ENCODE data around the gene NUBPL.

Gene NUBPL

DNA sequence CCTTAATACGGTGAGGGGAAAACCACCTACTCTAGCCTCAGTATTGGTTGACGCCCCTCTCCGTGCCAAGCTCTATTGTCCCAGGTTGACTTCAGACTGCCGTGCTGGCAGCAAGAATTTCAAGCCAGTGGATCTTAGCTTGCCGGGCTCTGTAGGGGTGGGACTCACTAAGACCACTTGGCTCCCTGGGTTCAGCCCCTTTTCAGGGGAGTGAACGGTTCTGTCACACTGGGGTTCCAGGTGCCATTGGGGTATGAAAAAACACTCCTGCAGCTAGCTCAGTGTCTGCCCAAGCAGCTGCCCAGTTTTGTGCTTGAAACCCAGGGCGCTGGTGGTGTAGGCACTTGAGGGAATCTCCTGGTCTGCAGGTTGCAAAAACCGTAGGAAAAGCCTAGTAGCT lies 107.1 kb downstream of the NUBPL start:
- no peaks in the 10 kb centered on the region for H3K4me1 Mint-ChIP-seq (ENCODE audit: low read depth)
- DNase-seq (ENCODE audit: low spot score): no peak
- peaks cover 30% of the 10 kb centered on the region for H3K9me3 Mint-ChIP-seq
- no peak overlapping the region for H3K27ac Mint-ChIP-seq
- H3K4me3 Mint-ChIP-seq: no peak overlapping the region
- no peaks in the 10 kb centered on the region for H3K27me3 Mint-ChIP-seq (ENCODE audit: low read depth)
- no peaks in the 10 kb centered on the region for H3K36me3 Mint-ChIP-seq (ENCODE audit: low read depth)

DNA sequence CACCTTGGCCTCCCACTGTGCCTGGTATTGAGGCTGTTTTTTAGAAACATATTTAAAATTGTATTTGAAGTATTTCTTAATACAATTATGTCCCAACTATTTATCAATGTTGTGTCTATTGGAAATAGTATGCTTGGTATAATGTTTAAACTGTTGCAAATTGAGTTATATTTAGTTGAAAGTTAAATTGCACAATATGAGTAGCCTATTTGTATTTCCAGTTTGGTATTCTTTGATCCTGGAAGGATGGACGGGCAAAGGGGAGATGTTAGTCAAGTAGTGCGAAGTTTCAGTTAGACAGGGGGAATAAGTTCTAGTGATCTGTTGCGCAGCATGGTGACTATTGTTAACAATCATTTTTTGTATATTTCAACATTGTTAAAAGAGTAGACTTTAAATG lies 111.5 kb downstream of the NUBPL start:
- DNase-seq (ENCODE audit: low spot score): no peak
- H3K36me3 Mint-ChIP-seq (ENCODE audit: low read depth): no peaks in the 10 kb centered on the region
- H3K4me1 Mint-ChIP-seq (ENCODE audit: low read depth): no peaks in the 10 kb centered on the region
- H3K9me3 Mint-ChIP-seq: peaks cover 3% of the 10 kb centered on the region
- H3K27me3 Mint-ChIP-seq (ENCODE audit: low read depth): no peaks in the 10 kb centered on the region
- H3K4me3 Mint-ChIP-seq: no peak overlapping the region
- no peak overlapping the region for H3K27ac Mint-ChIP-seq

DNA sequence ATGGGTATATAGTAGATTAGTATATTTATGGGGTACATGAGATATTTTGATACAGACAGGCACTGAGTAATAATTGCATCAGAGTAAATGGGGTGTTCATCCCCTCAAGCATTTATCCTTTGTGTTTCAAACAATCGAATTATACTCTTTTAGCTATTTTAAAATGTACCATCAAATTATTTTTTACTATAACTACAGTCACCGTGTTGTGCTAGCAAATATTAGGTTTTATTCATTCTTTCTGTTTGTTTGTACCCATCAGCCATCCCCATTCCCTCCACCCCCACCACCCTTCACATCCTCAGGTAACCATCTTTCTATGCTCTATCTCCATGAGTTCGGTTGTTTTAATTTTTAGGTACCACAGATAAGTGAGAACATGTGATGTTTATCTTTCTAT lies 115.8 kb downstream of the NUBPL start:
- H3K4me3 Mint-ChIP-seq: no peak overlapping the region
- no peaks in the 10 kb centered on the region for H3K27me3 Mint-ChIP-seq (ENCODE audit: low read depth)
- no peaks in the 10 kb centered on the region for H3K36me3 Mint-ChIP-seq (ENCODE audit: low read depth)

DNA sequence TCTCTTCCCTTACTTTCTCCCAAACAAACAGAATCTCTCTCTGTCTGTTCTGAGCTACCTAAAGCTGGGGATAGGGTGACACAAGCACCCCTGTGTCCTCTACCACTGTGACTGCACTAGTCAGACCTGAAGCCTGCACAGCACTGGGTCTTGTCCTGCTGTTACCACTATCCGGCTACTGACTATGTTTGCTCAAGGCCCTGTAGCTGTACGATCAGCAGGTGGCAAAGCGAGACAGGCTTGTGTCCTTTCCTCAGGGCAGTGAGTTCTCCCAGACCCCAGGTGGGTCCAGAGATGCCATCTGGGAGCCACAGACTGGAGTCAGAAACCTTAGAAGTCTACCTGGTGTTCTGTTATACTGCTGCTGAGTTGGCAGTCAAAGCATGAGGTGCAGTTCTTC lies 116.4 kb downstream of the NUBPL start:
- no peaks in the 10 kb centered on the region for H3K36me3 Mint-ChIP-seq (ENCODE audit: low read depth)

More for the DNA sequence above, 115.8 kb downstream of the NUBPL start:
- DNase-seq (ENCODE audit: low spot score): no peak
- H3K4me1 Mint-ChIP-seq (ENCODE audit: low read depth): no peaks in the 10 kb centered on the region
- H3K9me3 Mint-ChIP-seq: peaks cover 3% of the 10 kb centered on the region
- no peak overlapping the region for H3K27ac Mint-ChIP-seq

DNA sequence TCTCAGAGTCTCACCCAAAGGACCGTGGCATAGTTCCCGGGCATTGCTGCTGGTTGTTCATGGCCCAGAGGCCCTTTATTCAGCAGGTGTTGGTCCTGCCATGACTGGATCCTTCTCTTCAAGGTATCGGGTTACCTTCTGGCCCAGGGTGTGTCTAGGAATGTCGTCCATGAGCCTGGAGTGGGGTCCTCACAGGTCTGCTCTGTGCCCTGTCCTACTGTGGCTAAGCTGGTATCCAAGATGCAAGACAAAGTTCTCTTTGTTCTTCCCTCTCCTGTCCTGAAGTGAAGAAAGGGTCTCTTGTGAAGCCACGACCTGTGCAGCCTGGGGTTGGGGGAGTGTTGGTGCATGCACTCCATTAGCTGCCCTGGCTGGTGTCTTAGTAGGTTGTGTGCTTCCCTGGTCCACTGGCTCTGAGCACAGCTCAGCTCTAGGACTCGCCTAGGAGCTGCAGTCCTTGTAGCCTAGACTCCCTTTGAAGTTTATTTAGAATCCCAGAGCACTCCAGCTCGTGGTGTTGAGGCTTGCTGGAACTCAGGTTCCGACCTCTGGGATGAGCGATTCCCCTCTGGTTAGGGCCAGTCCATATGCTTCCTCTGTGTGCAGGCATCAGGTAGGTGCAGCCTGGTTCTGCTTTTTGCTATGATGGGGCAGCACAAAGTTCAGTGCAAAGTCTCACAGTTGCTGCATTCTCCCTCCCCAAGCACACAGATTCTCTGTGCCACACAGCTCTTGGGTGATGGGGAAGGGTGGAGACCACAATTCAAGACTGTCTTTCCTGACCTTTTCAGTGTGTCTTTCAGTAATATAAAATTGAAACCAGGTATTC lies 117.4 kb downstream of the NUBPL start:
- Mint-ChIP-seq H3K27ac (no peak overlapping the region), H3K4me3 (no peak overlapping the region), H3K9me3 (peaks cover 8% of the 10 kb centered on the region), H3K36me3 (ENCODE audit: low read depth) (no peaks in the 10 kb centered on the region), H3K27me3 (ENCODE audit: low read depth) (no peaks in the 10 kb centered on the region), H3K4me1 (ENCODE audit: low read depth) (no peaks in the 10 kb centered on the region)
- DNase-seq (ENCODE audit: low spot score): no peak

More for the DNA sequence above, 116.4 kb downstream of the NUBPL start:
- DNase-seq (ENCODE audit: low spot score): no peak
- H3K9me3 Mint-ChIP-seq: peaks cover 6% of the 10 kb centered on the region
- H3K4me1 Mint-ChIP-seq (ENCODE audit: low read depth): no peaks in the 10 kb centered on the region
- no peak overlapping the region for H3K27ac Mint-ChIP-seq
- no peaks in the 10 kb centered on the region for H3K27me3 Mint-ChIP-seq (ENCODE audit: low read depth)
- no peak overlapping the region for H3K4me3 Mint-ChIP-seq

DNA sequence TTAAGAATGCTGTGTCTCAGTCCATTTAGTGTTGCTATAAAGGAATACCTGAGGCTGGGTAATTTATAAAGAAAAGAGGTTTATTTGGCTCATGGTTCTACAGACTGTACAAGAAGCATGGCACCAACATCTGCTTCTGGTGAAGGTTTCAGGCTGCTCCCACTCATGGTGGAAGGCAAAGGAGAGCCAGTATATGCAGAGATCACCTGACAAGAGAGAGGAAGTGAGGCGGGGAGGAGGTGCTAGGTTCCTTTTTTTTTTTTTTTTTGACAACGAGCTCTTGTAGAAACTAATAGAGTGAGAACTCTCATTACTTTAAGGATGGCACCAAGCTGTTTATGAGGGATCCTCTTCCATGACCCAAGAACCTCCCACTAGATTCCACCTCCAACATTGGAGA lies 121.6 kb downstream of the NUBPL start:
- Mint-ChIP-seq H3K27ac (no peak overlapping the region), H3K36me3 (ENCODE audit: low read depth) (no peaks in the 10 kb centered on the region), H3K27me3 (ENCODE audit: low read depth) (no peaks in the 10 kb centered on the region), H3K4me3 (no peak overlapping the region), H3K9me3 (peaks cover 14% of the 10 kb centered on the region), H3K4me1 (ENCODE audit: low read depth) (no peaks in the 10 kb centered on the region)
- no peak for DNase-seq (ENCODE audit: low spot score)

DNA sequence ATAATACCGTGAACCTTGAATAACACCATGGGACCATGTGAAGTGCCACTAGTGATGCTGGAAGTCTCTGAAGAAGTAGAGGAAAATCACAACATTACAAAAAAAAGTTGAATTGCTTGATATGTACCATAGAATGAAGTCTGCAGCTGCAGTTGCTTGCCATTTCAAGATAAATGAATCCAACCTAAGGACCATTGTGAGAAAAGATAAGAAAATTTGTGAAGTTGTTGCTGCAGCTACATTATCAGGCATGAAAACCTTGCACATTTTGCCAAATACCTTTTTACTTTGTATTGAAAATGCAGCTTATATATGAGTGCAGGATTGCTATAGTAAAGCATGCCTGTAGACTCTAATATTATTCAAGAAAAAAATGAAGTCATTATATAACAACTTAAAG lies 126.5 kb downstream of the NUBPL start:
- Mint-ChIP-seq H3K27ac (no peak overlapping the region), H3K27me3 (ENCODE audit: low read depth) (no peaks in the 10 kb centered on the region), H3K9me3 (peaks cover 10% of the 10 kb centered on the region), H3K36me3 (ENCODE audit: low read depth) (no peaks in the 10 kb centered on the region), H3K4me3 (no peak overlapping the region), H3K4me1 (ENCODE audit: low read depth) (no peaks in the 10 kb centered on the region)
- no peak for DNase-seq (ENCODE audit: low spot score)

DNA sequence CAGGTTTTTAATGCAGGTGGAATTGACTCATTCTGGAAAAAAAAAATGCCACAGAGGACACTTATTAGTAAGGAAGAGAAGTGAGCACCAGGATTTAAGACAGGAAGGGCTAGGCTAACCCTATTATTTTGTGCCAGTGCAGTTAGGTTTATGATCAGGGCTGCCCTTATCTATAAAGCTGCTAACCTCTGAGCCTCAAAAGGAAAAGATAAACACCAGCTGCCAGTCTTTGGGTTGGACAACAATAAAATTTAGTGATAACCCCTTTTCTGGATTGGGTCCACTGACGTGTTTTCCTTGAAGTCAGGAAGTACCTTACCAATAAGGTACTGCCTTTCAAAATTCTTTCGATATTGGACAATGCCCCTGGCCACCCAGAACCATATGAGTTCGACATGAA lies 128.9 kb downstream of the NUBPL start:
- Mint-ChIP-seq H3K36me3 (ENCODE audit: low read depth) (no peaks in the 10 kb centered on the region), H3K27ac (no peak overlapping the region), H3K4me3 (no peak overlapping the region), H3K27me3 (ENCODE audit: low read depth) (no peaks in the 10 kb centered on the region), H3K4me1 (ENCODE audit: low read depth) (no peaks in the 10 kb centered on the region), H3K9me3 (no peaks in the 10 kb centered on the region)
- DNase-seq (ENCODE audit: low spot score): no peak

DNA sequence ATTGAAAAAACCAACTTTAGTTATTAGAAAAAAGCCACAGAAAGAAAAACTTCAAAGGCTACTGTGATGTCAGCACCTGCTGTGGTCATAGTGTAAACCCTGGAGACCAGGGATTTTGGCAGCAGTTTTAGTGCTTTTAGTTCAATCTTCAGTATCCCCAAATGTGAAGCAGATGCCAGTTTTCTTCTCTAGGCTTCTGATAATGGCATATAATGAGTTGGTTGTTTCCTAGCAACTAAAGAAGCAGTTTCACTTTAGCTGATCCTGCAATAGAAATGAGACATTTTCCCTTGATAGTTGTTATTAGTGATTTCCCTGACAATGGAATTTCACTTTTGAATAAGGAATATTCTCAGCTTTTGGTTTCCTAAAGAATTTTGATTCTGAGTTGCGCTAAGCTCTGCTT lies 131.2 kb downstream of the NUBPL start:
- no peak overlapping the region for H3K27ac Mint-ChIP-seq
- H3K9me3 Mint-ChIP-seq: no peaks in the 10 kb centered on the region
- H3K4me1 Mint-ChIP-seq (ENCODE audit: low read depth): no peaks in the 10 kb centered on the region
- no peaks in the 10 kb centered on the region for H3K27me3 Mint-ChIP-seq (ENCODE audit: low read depth)
- no peak overlapping the region for H3K4me3 Mint-ChIP-seq
- no peak for DNase-seq (ENCODE audit: low spot score)
- H3K36me3 Mint-ChIP-seq (ENCODE audit: low read depth): no peaks in the 10 kb centered on the region

DNA sequence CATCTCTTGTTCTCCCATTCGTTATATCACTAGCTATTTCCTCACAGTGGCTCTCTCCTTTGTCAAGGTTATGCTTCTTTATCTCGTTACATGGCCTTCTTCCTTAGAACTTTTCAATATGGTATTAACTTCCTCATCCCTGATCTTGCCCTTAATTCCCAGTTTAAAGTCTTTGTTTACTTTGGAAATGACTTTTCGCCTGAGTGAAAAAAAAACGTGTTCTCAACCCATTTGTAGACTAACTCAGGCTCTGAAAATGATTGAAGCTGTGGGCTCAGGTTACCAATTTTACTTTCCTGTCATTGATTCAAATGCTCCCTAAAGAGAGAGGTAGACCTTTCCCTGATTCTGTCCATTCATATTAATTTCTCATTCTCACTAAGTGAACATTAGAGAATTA lies 135.2 kb downstream of the NUBPL start:
- no peaks in the 10 kb centered on the region for H3K9me3 Mint-ChIP-seq
- no peaks in the 10 kb centered on the region for H3K27me3 Mint-ChIP-seq (ENCODE audit: low read depth)
- no peak for DNase-seq (ENCODE audit: low spot score)
- H3K27ac Mint-ChIP-seq: no peak overlapping the region
- no peak overlapping the region for H3K4me3 Mint-ChIP-seq
- no peaks in the 10 kb centered on the region for H3K4me1 Mint-ChIP-seq (ENCODE audit: low read depth)
- no peaks in the 10 kb centered on the region for H3K36me3 Mint-ChIP-seq (ENCODE audit: low read depth)

DNA sequence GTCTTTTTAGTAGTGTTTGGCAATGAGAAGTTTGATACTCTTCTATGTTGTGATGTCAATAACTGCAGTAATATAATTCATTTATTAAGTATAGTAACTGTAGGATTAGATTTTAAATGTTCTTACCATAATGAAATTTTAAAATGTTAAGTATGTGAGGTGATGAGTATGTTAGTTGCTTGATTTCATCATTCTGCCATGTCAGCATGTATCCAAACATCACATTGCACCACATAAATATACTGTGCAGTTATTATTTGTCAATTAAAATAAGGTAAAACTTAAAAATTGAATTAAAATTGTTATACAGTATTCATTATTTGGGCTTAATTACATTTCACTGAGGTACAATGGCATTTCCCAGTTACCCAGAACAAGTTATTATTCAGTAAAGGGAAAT lies 138.6 kb downstream of the NUBPL start:
- H3K36me3 Mint-ChIP-seq (ENCODE audit: low read depth): peaks cover 5% of the 10 kb centered on the region

DNA sequence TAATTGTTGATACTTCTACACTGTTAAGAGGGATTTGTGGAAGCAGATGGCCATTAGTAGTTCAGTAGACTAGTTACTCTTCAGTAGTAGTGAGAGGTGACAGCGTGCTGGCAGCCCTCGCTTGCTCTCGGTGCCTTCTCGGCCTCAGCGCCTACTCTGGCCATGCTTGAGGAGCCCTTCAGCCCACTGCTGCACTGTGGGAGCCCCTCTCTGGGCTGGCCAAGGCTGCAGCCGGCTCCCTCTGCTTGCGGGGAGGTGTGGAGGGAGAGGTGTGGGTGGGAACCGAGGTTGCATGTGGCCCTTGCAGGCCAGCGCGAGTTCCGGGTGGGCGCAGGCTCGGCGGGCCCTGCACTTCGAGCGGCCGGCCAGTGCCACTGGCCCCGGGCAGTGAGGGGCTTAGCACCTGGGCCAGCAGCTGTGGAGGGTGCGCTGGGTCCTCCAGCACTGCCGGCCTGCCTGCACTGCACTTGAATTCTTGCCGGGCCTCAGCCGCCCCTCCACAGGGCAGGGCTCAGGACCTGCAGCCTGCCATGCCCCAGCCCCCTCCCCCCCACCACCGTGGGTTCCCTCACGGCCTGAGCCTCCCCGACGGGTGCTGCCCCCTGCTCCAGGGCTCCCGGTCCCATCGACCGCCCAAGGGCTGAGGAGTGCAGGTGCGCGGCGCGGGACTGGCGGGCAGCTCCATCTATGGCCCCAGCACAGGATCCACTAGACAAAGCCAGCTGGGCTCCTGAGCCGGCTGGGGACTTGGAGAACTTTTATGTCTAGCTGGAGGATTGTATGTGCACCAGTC lies 139.3 kb downstream of the NUBPL start:
- H3K27me3 Mint-ChIP-seq (ENCODE audit: low read depth): no peaks in the 10 kb centered on the region
- H3K27ac Mint-ChIP-seq: no peak overlapping the region
- no peaks in the 10 kb centered on the region for H3K4me1 Mint-ChIP-seq (ENCODE audit: low read depth)
- H3K4me3 Mint-ChIP-seq: no peak overlapping the region
- H3K9me3 Mint-ChIP-seq: peaks cover 13% of the 10 kb centered on the region
- DNase-seq (ENCODE audit: low spot score): no peak
- peaks cover 5% of the 10 kb centered on the region for H3K36me3 Mint-ChIP-seq (ENCODE audit: low read depth)

More for the DNA sequence above, 138.6 kb downstream of the NUBPL start:
- DNase-seq (ENCODE audit: low spot score): no peak
- Mint-ChIP-seq H3K27ac (no peak overlapping the region), H3K4me1 (ENCODE audit: low read depth) (no peaks in the 10 kb centered on the region), H3K4me3 (no peak overlapping the region), H3K27me3 (ENCODE audit: low read depth) (no peaks in the 10 kb centered on the region), H3K9me3 (peaks cover 13% of the 10 kb centered on the region)

DNA sequence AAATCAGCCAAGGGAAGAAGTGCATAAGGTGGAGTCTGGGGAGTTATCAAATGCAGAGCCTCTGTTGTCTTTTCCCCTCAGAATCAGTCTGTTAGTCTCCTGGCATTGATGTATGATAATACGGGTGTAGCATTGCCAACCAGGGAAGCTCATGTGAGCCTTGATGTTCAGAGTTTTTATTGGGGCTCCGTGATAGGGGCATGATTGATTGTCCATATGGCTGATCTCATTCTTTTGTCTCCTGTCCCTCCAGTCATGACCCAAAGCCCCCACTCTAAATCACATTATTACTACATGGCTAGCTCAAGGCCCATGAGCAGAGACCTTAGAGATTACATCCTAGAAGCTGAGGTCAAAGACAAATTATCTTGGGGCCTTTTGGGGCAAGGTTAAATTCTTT lies 140.9 kb downstream of the NUBPL start:
- peaks cover 5% of the 10 kb centered on the region for H3K36me3 Mint-ChIP-seq (ENCODE audit: low read depth)
- H3K27me3 Mint-ChIP-seq (ENCODE audit: low read depth): no peaks in the 10 kb centered on the region
- no peak overlapping the region for H3K4me3 Mint-ChIP-seq
- H3K9me3 Mint-ChIP-seq: peaks cover 24% of the 10 kb centered on the region
- H3K4me1 Mint-ChIP-seq (ENCODE audit: low read depth): no peaks in the 10 kb centered on the region
- no peak overlapping the region for H3K27ac Mint-ChIP-seq
- no peak for DNase-seq (ENCODE audit: low spot score)

DNA sequence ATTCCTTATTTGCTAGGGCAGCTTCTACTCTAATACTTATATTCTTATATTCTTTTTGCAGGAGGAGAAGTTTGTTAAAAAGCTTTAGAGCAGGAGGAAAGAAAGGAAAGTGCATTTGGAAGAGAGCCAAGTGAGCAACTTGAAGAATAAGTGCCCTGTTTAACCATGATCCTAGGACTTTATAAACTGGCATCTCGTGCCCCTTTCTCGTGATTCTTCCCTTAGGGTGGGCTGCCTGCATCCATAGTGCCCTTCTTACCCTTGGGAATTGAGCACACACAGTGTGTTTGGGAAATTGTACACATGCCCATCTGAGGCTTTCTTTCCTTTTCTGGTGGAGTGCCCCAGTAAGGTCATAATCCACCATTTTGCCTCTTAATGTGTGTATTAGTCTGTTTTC lies 141.9 kb downstream of the NUBPL start:
- Mint-ChIP-seq H3K27me3 (ENCODE audit: low read depth) (no peaks in the 10 kb centered on the region), H3K27ac (no peak overlapping the region), H3K36me3 (ENCODE audit: low read depth) (peaks cover 5% of the 10 kb centered on the region), H3K4me1 (ENCODE audit: low read depth) (no peaks in the 10 kb centered on the region), H3K4me3 (no peak overlapping the region), H3K9me3 (peaks cover 30% of the 10 kb centered on the region)
- DNase-seq (ENCODE audit: low spot score): no peak
